ENCODE measurements around the gene TEX29. TPM values are rescaled to one million over a fixed set of nuclear protein-coding genes. Genes with fewer than 3 reads are reported as not detected.

The TEX29 gene
- total and polyA plus RNA-seq, 4 experiments from 2014 or later, result 0.28 to 0.50 TPM; not detected in 2

DNA sequence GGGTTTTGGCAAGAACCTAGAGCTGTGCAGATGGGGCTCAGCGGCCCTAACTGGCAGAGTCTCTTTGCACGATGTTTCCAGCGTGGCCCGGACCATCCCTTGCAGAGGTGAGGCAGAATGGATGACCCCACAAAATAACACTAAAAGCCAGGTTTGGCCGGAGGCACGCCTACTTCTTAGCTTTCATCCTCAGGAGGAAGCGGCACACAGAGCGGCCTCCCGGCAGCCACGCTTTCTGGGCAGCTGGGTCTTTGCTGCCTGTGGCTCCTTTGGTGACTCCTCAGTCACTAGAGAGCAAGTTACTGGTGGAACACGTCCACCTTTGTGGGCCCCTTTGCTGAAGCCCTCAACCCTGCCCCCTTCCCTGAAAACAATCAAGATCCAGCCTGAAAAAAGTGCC is 25.2 kb downstream of the TEX29 start:
- intact Hi-C loops (cut with micrococcal nuclease), result no loop called here
- H3K9me3 Mint-ChIP-seq, result peaks cover 0 to 8% (median 0%) of the 10 kb centered on the region in 8 donors
- Histone ChIP-seq H3K36me3 (ENCODE audit: insufficient read depth, low read length) (no peaks in the 10 kb centered on the region), H3K4me3 (ENCODE audit: low read length in 2 of 2) (no peak overlapping the region), H3K9me3 (ENCODE audit: control insufficient read depth in 1 of 2, low read length in 2 of 2) (no peaks in the 10 kb centered on the region), H3K27ac (ENCODE audit: low read depth, low read length) (no peak overlapping the region), H3K4me1 (ENCODE audit: insufficient read depth, low read length) (no peaks in the 10 kb centered on the region), H3K27me3 (ENCODE audit: insufficient read depth, low read length) (no peaks in the 10 kb centered on the region)
- peaks cover 4 to 20% of the 10 kb centered on the region in 2 donors for H3K36me3 Mint-ChIP-seq
- H3K4me1 Mint-ChIP-seq, result peaks cover 0 to 5% (median 0%) of the 10 kb centered on the region in 4 donors
- H3K27me3 Mint-ChIP-seq, result peaks cover 1 to 2% of the 10 kb centered on the region in 2 donors
- no peak for DNase-seq
- H3K4me3 Mint-ChIP-seq, result no peak overlapping the region
- no peak overlapping the region for H3K27ac Mint-ChIP-seq
- ChIA-PET POLR2A (ENCODE audit: partially characterized antibody) (no interaction called here), CTCF (ENCODE audit: partially characterized antibody) (no interaction called here)

DNA sequence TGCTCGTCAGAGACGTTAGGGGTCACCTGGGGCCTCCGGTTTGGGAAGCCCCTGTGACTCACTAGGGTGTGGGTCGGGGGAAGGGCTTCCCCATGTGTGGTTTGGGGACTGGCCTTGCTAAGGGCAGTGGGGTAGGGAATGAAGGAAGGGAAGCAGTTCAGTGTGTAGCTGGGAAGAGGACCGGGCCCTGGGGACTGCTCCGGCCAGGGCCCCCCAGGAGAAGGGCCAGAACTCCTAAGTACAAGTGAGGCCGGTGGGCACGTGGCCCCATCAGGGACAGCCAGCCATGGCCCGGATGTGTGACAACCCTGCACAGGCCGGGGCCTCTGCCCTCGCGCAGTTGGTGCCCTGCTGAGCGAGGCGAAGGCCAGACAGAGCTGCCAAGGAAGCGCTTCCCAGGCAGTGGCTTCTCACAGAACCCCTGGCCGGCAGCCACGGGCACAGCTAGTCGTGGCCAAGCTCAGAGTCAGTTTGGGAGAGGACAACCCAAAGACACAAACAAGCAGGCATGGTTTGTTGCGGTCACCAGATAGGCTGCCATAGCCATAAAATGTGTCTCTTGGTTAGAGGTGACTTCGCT is 25.7 kb downstream of the TEX29 start:
- Histone ChIP-seq H3K27me3 (ENCODE audit: insufficient read depth, low read length) (no peaks in the 10 kb centered on the region), H3K36me3 (ENCODE audit: insufficient read depth, low read length) (no peaks in the 10 kb centered on the region), H3K27ac (ENCODE audit: low read depth, low read length) (no peak overlapping the region), H3K4me3 (ENCODE audit: low read length in 2 of 2) (no peak overlapping the region), H3K4me1 (ENCODE audit: insufficient read depth, low read length) (no peaks in the 10 kb centered on the region), H3K9me3 (ENCODE audit: control insufficient read depth in 1 of 2, low read length in 2 of 2) (no peaks in the 10 kb centered on the region)
- H3K36me3 Mint-ChIP-seq, result peaks cover 4 to 20% of the 10 kb centered on the region in 2 donors
- CTCF ChIA-PET (ENCODE audit: partially characterized antibody), result no interaction called here
- no peak for DNase-seq
- H3K9me3 Mint-ChIP-seq, result peaks cover 0 to 8% (median 0%) of the 10 kb centered on the region in 8 donors
- peaks cover 1 to 2% of the 10 kb centered on the region in 2 donors for H3K27me3 Mint-ChIP-seq
- peaks cover 0 to 5% (median 0%) of the 10 kb centered on the region in 4 donors for H3K4me1 Mint-ChIP-seq
- H3K27ac Mint-ChIP-seq, result no peak overlapping the region
- POLR2A ChIA-PET (ENCODE audit: partially characterized antibody), result no interaction called here
- H3K4me3 Mint-ChIP-seq, result no peak overlapping the region
- intact Hi-C loops (cut with micrococcal nuclease), result no loop called here

GRCh38 chr13:111347438-111347837 is 27.0 kb downstream of the TEX29 start:
- intact Hi-C loops (cut with micrococcal nuclease), result no loop called here
- Histone ChIP-seq H3K27ac (ENCODE audit: low read depth, low read length) (no peak overlapping the region), H3K36me3 (ENCODE audit: insufficient read depth, low read length) (no peaks in the 10 kb centered on the region), H3K27me3 (ENCODE audit: insufficient read depth, low read length) (no peaks in the 10 kb centered on the region), H3K4me1 (ENCODE audit: insufficient read depth, low read length) (no peaks in the 10 kb centered on the region), H3K9me3 (ENCODE audit: control insufficient read depth in 1 of 2, low read length in 2 of 2) (no peaks in the 10 kb centered on the region), H3K4me3 (ENCODE audit: low read length in 2 of 2) (no peak overlapping the region)
- no peak overlapping the region for H3K4me3 Mint-ChIP-seq
- H3K27me3 Mint-ChIP-seq, result peaks cover 1 to 2% of the 10 kb centered on the region in 2 donors
- H3K9me3 Mint-ChIP-seq, result peaks cover 0 to 10% (median 3%) of the 10 kb centered on the region in 8 donors
- H3K36me3 Mint-ChIP-seq, result peaks cover 4 to 20% of the 10 kb centered on the region in 2 donors
- ChIA-PET CTCF (ENCODE audit: partially characterized antibody) (no interaction called here), POLR2A (ENCODE audit: partially characterized antibody) (no interaction called here)
- DNase-seq, result no peak
- peak overlapping the region in 2 of 7 donors; percentile 44 to 50 for H3K27ac Mint-ChIP-seq
- H3K4me1 Mint-ChIP-seq, result peaks cover 0 to 5% (median 0%) of the 10 kb centered on the region in 4 donors

DNA sequence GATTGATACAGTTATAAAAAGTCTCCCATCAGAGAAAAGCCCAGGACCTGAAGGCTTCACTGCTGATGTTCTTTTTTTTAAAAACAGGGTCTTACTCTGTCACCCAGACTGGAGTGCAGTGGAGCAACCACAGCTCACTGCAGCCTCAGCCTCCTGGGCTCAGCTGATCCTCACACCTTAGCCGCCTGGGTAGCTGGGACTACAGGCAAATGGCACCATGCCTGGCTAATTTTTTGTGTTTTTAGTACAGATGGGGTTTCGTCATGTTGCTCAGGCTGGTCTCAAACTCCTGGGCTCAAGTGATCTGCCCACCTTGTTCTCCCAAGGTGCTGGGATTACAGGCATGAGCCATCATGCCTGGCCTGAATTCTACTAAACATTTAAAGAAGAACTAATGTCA is 33.1 kb downstream of the TEX29 start:
- Histone ChIP-seq H3K36me3 (ENCODE audit: insufficient read depth, low read length) (no peaks in the 10 kb centered on the region), H3K9me3 (ENCODE audit: control insufficient read depth in 1 of 2, low read length in 2 of 2) (no peaks in the 10 kb centered on the region), H3K27me3 (ENCODE audit: insufficient read depth, low read length) (no peaks in the 10 kb centered on the region), H3K27ac (ENCODE audit: low read depth, low read length) (no peak overlapping the region), H3K4me3 (ENCODE audit: low read length in 2 of 2) (no peak overlapping the region), H3K4me1 (ENCODE audit: insufficient read depth, low read length) (no peaks in the 10 kb centered on the region)
- Mint-ChIP-seq H3K4me3 (no peak overlapping the region), H3K27me3 (peaks cover 2 to 4% of the 10 kb centered on the region in 2 donors), H3K36me3 (peaks cover 0 to 3% of the 10 kb centered on the region in 2 donors), H3K27ac (no peak overlapping the region), H3K4me1 (peaks cover 0 to 7% (median 0%) of the 10 kb centered on the region in 4 donors), H3K9me3 (peaks cover 0 to 6% (median 3%) of the 10 kb centered on the region in 8 donors)
- ChIA-PET POLR2A (ENCODE audit: partially characterized antibody) (no interaction called here), CTCF (ENCODE audit: partially characterized antibody) (no interaction called here)
- no peak for DNase-seq
- intact Hi-C loops (cut with micrococcal nuclease), result no loop called here

GRCh38 chr13:111354789-111355188 is 34.3 kb downstream of the TEX29 start:
- POLR2A ChIA-PET (ENCODE audit: partially characterized antibody), result no interaction called here
- Histone ChIP-seq H3K9me3 (ENCODE audit: control insufficient read depth in 1 of 2, low read length in 2 of 2) (no peaks in the 10 kb centered on the region), H3K36me3 (ENCODE audit: insufficient read depth, low read length) (no peaks in the 10 kb centered on the region), H3K27me3 (ENCODE audit: insufficient read depth, low read length) (no peaks in the 10 kb centered on the region), H3K4me1 (ENCODE audit: insufficient read depth, low read length) (no peaks in the 10 kb centered on the region), H3K4me3 (ENCODE audit: low read length in 2 of 2) (no peak overlapping the region), H3K27ac (ENCODE audit: low read depth, low read length) (no peak overlapping the region)
- H3K9me3 Mint-ChIP-seq, result peaks cover 0 to 6% (median 3%) of the 10 kb centered on the region in 8 donors
- H3K36me3 Mint-ChIP-seq, result peaks cover 0 to 3% of the 10 kb centered on the region in 2 donors
- CTCF ChIA-PET (ENCODE audit: partially characterized antibody), result no interaction called here
- no peak overlapping the region for H3K4me3 Mint-ChIP-seq
- peak overlapping the region in 1 of 7 donors; percentile 78 for H3K27ac Mint-ChIP-seq
- intact Hi-C loops (cut with micrococcal nuclease), result no loop called here
- DNase-seq, result no peak
- peaks cover 0 to 5% of the 10 kb centered on the region in 2 donors for H3K27me3 Mint-ChIP-seq
- peaks cover 0 to 7% (median 0%) of the 10 kb centered on the region in 4 donors for H3K4me1 Mint-ChIP-seq

- Histone ChIP-seq H3K27ac (ENCODE audit: low read depth, low read length) (no peak overlapping the region), H3K4me1 (ENCODE audit: insufficient read depth, low read length) (no peaks in the 10 kb centered on the region), H3K27me3 (ENCODE audit: insufficient read depth, low read length) (no peaks in the 10 kb centered on the region), H3K9me3 (ENCODE audit: control insufficient read depth in 1 of 2, low read length in 2 of 2) (no peaks in the 10 kb centered on the region), H3K4me3 (ENCODE audit: low read length in 2 of 2) (no peak overlapping the region), H3K36me3 (ENCODE audit: insufficient read depth, low read length) (no peaks in the 10 kb centered on the region)
- intact Hi-C loops (cut with micrococcal nuclease), result no loop called here
- Mint-ChIP-seq H3K36me3 (no peaks in the 10 kb centered on the region), H3K4me1 (peaks cover 0 to 7% (median 0%) of the 10 kb centered on the region in 4 donors), H3K4me3 (no peak overlapping the region), H3K27ac (no peak overlapping the region), H3K9me3 (peaks cover 0 to 6% (median 2%) of the 10 kb centered on the region in 8 donors), H3K27me3 (peaks cover 3 to 4% of the 10 kb centered on the region in 2 donors)
- ChIA-PET POLR2A (ENCODE audit: partially characterized antibody) (no interaction called here), CTCF (ENCODE audit: partially characterized antibody) (no interaction called here)
- no peak for DNase-seq
These were observed 36.4 kb downstream of the TEX29 start for GRCh38 chr13:111356795-111357194.

DNA sequence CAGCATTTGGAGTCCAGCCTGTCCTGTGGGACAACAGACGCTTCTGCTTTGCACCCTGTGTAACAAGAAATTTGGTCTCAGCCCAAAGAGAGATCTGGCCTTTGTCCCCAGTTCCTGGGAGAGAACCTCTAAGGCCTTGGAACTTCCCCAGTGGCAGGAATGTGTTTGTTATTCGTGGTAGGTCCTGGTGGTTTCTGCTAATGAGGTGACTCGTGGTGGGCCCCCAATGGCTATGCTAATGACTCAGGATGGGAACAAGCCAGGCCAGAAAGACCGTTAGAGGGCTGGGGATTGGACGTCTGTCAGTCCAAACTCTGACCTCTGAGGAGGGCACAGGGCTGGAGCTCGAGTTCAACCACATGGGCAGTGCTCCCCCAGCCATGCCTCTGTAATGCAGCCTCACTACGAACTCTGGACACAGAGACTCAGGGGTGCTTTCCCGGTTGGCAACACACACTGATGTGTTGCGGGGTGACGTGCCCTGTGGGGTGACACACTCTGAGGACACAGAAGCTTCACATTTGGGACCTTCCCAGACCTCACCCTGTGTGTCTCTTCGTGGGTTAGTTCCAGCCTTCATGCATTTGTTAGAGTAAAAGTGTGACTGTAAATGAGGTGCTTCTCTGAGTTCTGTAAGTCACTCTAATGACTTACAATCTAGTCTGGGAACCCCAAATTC is 38.9 kb downstream of the TEX29 start:
- Mint-ChIP-seq H3K4me1 (peaks cover 0 to 7% (median 0%) of the 10 kb centered on the region in 4 donors), H3K9me3 (no peaks in the 10 kb centered on the region), H3K27ac (no peak overlapping the region), H3K4me3 (no peak overlapping the region), H3K27me3 (peaks cover 3 to 5% of the 10 kb centered on the region in 2 donors), H3K36me3 (no peaks in the 10 kb centered on the region)
- no peak for DNase-seq
- Histone ChIP-seq H3K27me3 (ENCODE audit: insufficient read depth, low read length) (no peaks in the 10 kb centered on the region), H3K9me3 (ENCODE audit: control insufficient read depth in 1 of 2, low read length in 2 of 2) (no peaks in the 10 kb centered on the region), H3K4me3 (ENCODE audit: low read length in 2 of 2) (no peak overlapping the region), H3K4me1 (ENCODE audit: insufficient read depth, low read length) (no peaks in the 10 kb centered on the region), H3K36me3 (ENCODE audit: insufficient read depth, low read length) (no peaks in the 10 kb centered on the region), H3K27ac (ENCODE audit: low read depth, low read length) (no peak overlapping the region)
- POLR2A ChIA-PET (ENCODE audit: partially characterized antibody), result no interaction called here
- intact Hi-C loops (cut with micrococcal nuclease), result no loop called here
- CTCF ChIA-PET (ENCODE audit: partially characterized antibody), result no interaction called here
